Tibial artery (tissue), 4 donors: ENCODE measurements around the gene CRB2.

Experiments used
- DNase-seq, 2 donors: peaks; one replicate each; pipeline ENCODE4 v3.0.0-alpha.2; 2019
- H3K27ac ChIP-seq, 2 donors: fragments of 200-600 bp; sonication (generic) in 1 of 2; 1 replicate in 1 of 2; 2 replicates in 1 of 2; pipeline ENCODE4 v1.5.1; 2018 to 2019; ENCODE audit warnings: mild to moderate bottlenecking in 1 of 2
- H3K27me3 ChIP-seq, 2 donors: fragments of 200-600 bp; sonication (generic) in 1 of 2; one replicate each; pipeline versions ENCODE4 v1.5.1 to v1.6.0; 2016 to 2019
- H3K36me3 ChIP-seq, 3 donors: fragments of 200-600 bp; sonication (generic) in 2 of 3; one replicate each; pipeline ENCODE4 v1.5.1; 2016 to 2019; ENCODE audit warnings: mild to moderate bottlenecking in 2 of 3
- H3K4me1 ChIP-seq, 4 donors: fragments of 200-600 bp; sonication (generic) in 2 of 4; 1 replicate in 3 of 4; 2 replicates in 1 of 4; pipeline ENCODE4 v1.5.1; 2016 to 2019
- H3K4me3 ChIP-seq, 2 donors: fragments of 200-600 bp; sonication (generic) in 1 of 2; 1 replicate in 1 of 2; 2 replicates in 1 of 2; pipeline ENCODE4 v1.5.1; 2018 to 2019; ENCODE audit warnings: mild to moderate bottlenecking in 2 of 2
- H3K9me3 ChIP-seq, 3 donors: fragments of 200-600 bp; sonication (generic) in 1 of 3; one replicate each; pipeline ENCODE4 v1.5.1; 2016 to 2019
- CTCF ChIP-seq, 2 experiments: fragments of 200-600 bp in 1 of 2; fragments of 450-650 bp in 1 of 2; IDR thresholded peaks; one replicate each; pipeline ENCODE4 v1.5.1; 2017 to 2019; ENCODE audit warnings: antibody characterized with exemption in 2 of 2, mild to moderate bottlenecking in 1 of 2, moderate library complexity in 1 of 2
- intact Hi-C: fragments of 100-400 bp; cut with DNase I; formaldehyde crosslinking; loops from one replicate; pipeline ENCODE4 v1.15.0; 2023; ENCODE audit warnings: low total_unique reads

The CRB2 gene

GRCh38 chr9:123319541-123320339 is 36.3 kb upstream of the CRB2 start:
- intact Hi-C loops, result no loop called here
- TF ChIP-seq CTCF (IDR thresholded peaks at IDR 0.05), result no peak
- Histone ChIP-seq H3K27me3 (no peaks in the 10 kb centered on the region), H3K36me3 (no peaks in the 10 kb centered on the region), H3K27ac (no peak overlapping the region), H3K4me1 (peaks cover 0 to 14% (median 4%) of the 10 kb centered on the region in 4 donors), H3K9me3 (no peaks in the 10 kb centered on the region), H3K4me3 (no peak overlapping the region)
- DNase-seq, result no peak

GRCh38 chr9:123320814-123321213 is 35.2 kb upstream of the CRB2 start:
- no peak overlapping the region for H3K4me3 ChIP-seq
- no peaks in the 10 kb centered on the region for H3K9me3 ChIP-seq
- peaks cover 0 to 14% (median 4%) of the 10 kb centered on the region in 4 donors for H3K4me1 ChIP-seq
- DNase-seq, result no peak
- H3K36me3 ChIP-seq, result no peaks in the 10 kb centered on the region
- no peak overlapping the region for H3K27ac ChIP-seq
- no peaks in the 10 kb centered on the region for H3K27me3 ChIP-seq
- intact Hi-C loops, result no loop called here
- no peak for TF ChIP-seq CTCF (IDR thresholded peaks at IDR 0.05)

- no peaks in the 10 kb centered on the region for H3K36me3 ChIP-seq
- no peaks in the 10 kb centered on the region for H3K9me3 ChIP-seq
- DNase-seq, result no peak
- H3K27ac ChIP-seq, result no peak overlapping the region
- peaks cover 0 to 20% (median 4%) of the 10 kb centered on the region in 4 donors for H3K4me1 ChIP-seq
- no peak for TF ChIP-seq CTCF (IDR thresholded peaks at IDR 0.05)
- no peak overlapping the region for H3K4me3 ChIP-seq
- intact Hi-C loops, result no loop called here
- H3K27me3 ChIP-seq, result no peaks in the 10 kb centered on the region
These were observed 34.3 kb upstream of the CRB2 start for GRCh38 chr9:123321616-123322272.

- no peak for TF ChIP-seq CTCF (IDR thresholded peaks at IDR 0.05)
- intact Hi-C loops, result no loop called here
- Histone ChIP-seq H3K4me1 (peaks cover 0 to 20% (median 4%) of the 10 kb centered on the region in 4 donors), H3K4me3 (no peak overlapping the region), H3K9me3 (no peaks in the 10 kb centered on the region), H3K27me3 (peaks cover 0 to 2% of the 10 kb centered on the region in 2 donors), H3K27ac (no peak overlapping the region), H3K36me3 (no peaks in the 10 kb centered on the region)
- no peak for DNase-seq
These were observed 33.5 kb upstream of the CRB2 start for GRCh38 chr9:123322273-123323195.

GRCh38 chr9:123323196-123324013 is 32.6 kb upstream of the CRB2 start:
- intact Hi-C loops, result no loop called here
- no peak for TF ChIP-seq CTCF (IDR thresholded peaks at IDR 0.05)

More at GRCh38 chr9:123323196-123324013, 32.6 kb upstream of the CRB2 start:
- DNase-seq, result no peak
- Histone ChIP-seq H3K4me3 (no peak overlapping the region), H3K4me1 (peaks cover 0 to 18% (median 4%) of the 10 kb centered on the region in 4 donors), H3K27ac (no peak overlapping the region), H3K27me3 (peaks cover 0 to 7% of the 10 kb centered on the region in 2 donors), H3K36me3 (no peaks in the 10 kb centered on the region), H3K9me3 (no peaks in the 10 kb centered on the region)
